ENCODE measurements around the gene TLR1.

- TF ChIP-seq ZNF513 (tag by site-specific recombination; IDR thresholded peaks at IDR 0.05) (no peak), ZNF398 (tag by site-specific recombination; IDR thresholded peaks at IDR 0.05) (no peak), ZNF274 (IDR thresholded peaks at IDR 0.05; ENCODE audit: low read length) (no peak), ZNF274 (tag by site-specific recombination; IDR thresholded peaks at IDR 0.05; ENCODE audit: borderline replicate concordance) (no peak), ZNF514 (tag by site-specific recombination; IDR thresholded peaks at IDR 0.05) (no peak), CTCF (tag by site-specific recombination; IDR thresholded peaks at IDR 0.05) (no peak), ZNF785 (tag by site-specific recombination; IDR thresholded peaks at IDR 0.05) (no peak), ZNF626 (tag by site-specific recombination; IDR thresholded peaks at IDR 0.05) (no peak), REST (tag by site-specific recombination; IDR thresholded peaks at IDR 0.05) (no peak), ZBTB17 (tag by site-specific recombination; IDR thresholded peaks at IDR 0.05) (no peak), ZNF391 (tag by site-specific recombination; IDR thresholded peaks at IDR 0.05; ENCODE audit: borderline replicate concordance, low read depth) (no peak)
These were observed 19.2 kb upstream of the TLR1 start for GRCh38 chr4:38823766-38824165.

Measured in HEK293 (cell line).